ENCODE results near the gene MACROH2A2. TPM values are rescaled to one million over a fixed set of nuclear protein-coding genes. Genes with fewer than 3 reads are reported as not detected.

The MACROH2A2 gene
- total RNA-seq, 1 experiment from 2014 or later: 3.0 TPM

GRCh38 chr10:70066190-70066589, 13.5 kb downstream of the MACROH2A2 start:
- Histone ChIP-seq H3K27me3 (ENCODE audit: control insufficient read depth, insufficient read depth, low read length) (peaks cover 3% of the 10 kb centered on the region; the same call in 1 of the 2 replicates), H3K4me1 (ENCODE audit: control insufficient read depth, insufficient read depth, low read length) (no peaks in the 10 kb centered on the region), H3K36me3 (ENCODE audit: control insufficient read depth, insufficient read depth, low read length) (no peaks in the 10 kb centered on the region), H3K27ac (ENCODE audit: low read length) (no peak overlapping the region), H3K4me3 (ENCODE audit: low read depth in 2 of 2, low read length in 2 of 2) (no peak overlapping the region), H3K9me3 (ENCODE audit: control insufficient read depth, insufficient read depth, low read depth, low read length) (no peaks in the 10 kb centered on the region)
- BruUV-seq (replicated peaks): no TSS peak
- ATAC-seq (no peak), DNase-seq (ENCODE audit: low read depth, low spot score) (no peak)
- TF ChIP-seq CTCF (IDR thresholded peaks at IDR 0.05) (no peak), SIN3A (IDR thresholded peaks at IDR 0.05; ENCODE audit: borderline replicate concordance, insufficient read depth, low read depth, low read length) (no peak), TCF7L2 (IDR thresholded peaks at IDR 0.05; ENCODE audit: low read depth, low read length) (no peak), REST (IDR thresholded peaks at IDR 0.05; ENCODE audit: insufficient read depth in 1 of 2, low read depth in 2 of 2, low read length in 1 of 2) (no peak)
- in situ Hi-C loops (cut with HindIII; ENCODE audit: low pct_unique_long_range_greater_than_20kb, low sequenced_read_pairs) (no loop called here), intact Hi-C loops (cut with micrococcal nuclease; ENCODE audit: unreplicated experiment) (no loop called here)
- ChIA-PET POLR2A (no interaction called here), CTCF (no interaction called here)

GRCh38 chr10:70067586-70067985, 14.9 kb downstream of the MACROH2A2 start:
- H3K9me3 ChIP-seq (ENCODE audit: control insufficient read depth, insufficient read depth, low read depth, low read length): no peaks in the 10 kb centered on the region
- H3K27me3 ChIP-seq (ENCODE audit: control insufficient read depth, insufficient read depth, low read length): no peaks in the 10 kb centered on the region
- ChIA-PET CTCF (no interaction called here), POLR2A (no interaction called here)
- no peak for TF ChIP-seq REST (IDR thresholded peaks at IDR 0.05; ENCODE audit: insufficient read depth in 1 of 2, low read depth in 2 of 2, low read length in 1 of 2)
- TF ChIP-seq CTCF (IDR thresholded peaks at IDR 0.05): no peak
- TF ChIP-seq SIN3A (IDR thresholded peaks at IDR 0.05; ENCODE audit: borderline replicate concordance, insufficient read depth, low read depth, low read length): no peak
- TF ChIP-seq TCF7L2 (IDR thresholded peaks at IDR 0.05; ENCODE audit: low read depth, low read length): no peak
- no peak for TF ChIP-seq POLR2AphosphoS5 (IDR thresholded peaks at IDR 0.05; ENCODE audit: low read depth, low read length)
- intact Hi-C loops (cut with micrococcal nuclease; ENCODE audit: unreplicated experiment): no loop called here
- H3K4me3 ChIP-seq (ENCODE audit: low read depth in 2 of 2, low read length in 2 of 2): no peak overlapping the region
- no peaks in the 10 kb centered on the region for H3K4me1 ChIP-seq (ENCODE audit: control insufficient read depth, insufficient read depth, low read length)
- in situ Hi-C loops (cut with HindIII; ENCODE audit: low pct_unique_long_range_greater_than_20kb, low sequenced_read_pairs): no loop called here
- no peak overlapping the region for H3K27ac ChIP-seq (ENCODE audit: low read length)
- no peaks in the 10 kb centered on the region for H3K36me3 ChIP-seq (ENCODE audit: control insufficient read depth, insufficient read depth, low read length)
- no TSS peak for BruUV-seq (replicated peaks)
- ATAC-seq (no peak), DNase-seq (ENCODE audit: low read depth, low spot score) (no peak)
